NCI-H345 treated with DMSO at 0.1 percent for 48 hours (cell line): Measurements from ENCODE around the gene KCNH5.

Experiments used
- DNase-seq: peaks from one replicate; lab custom pipeline; 2025; ENCODE audit not compliant: unreplicated experiment; lab: John Stamatoyannopoulos, UW

Gene KCNH5

GRCh38 chr14:62687818-62688217, 357.4 kb downstream of the KCNH5 start:
- DNase-seq, result no peak

- no peak for DNase-seq
Measured at GRCh38 chr14:62684376-62684775, 360.9 kb downstream of the KCNH5 start.

- DNase-seq, result no peak
Measured at GRCh38 chr14:62682208-62682607, 363.1 kb downstream of the KCNH5 start.

GRCh38 chr14:62674563-62675237, 370.6 kb downstream of the KCNH5 start:
- no peak for DNase-seq

GRCh38 chr14:62673014-62673755, 372.1 kb downstream of the KCNH5 start:
- no peak for DNase-seq

GRCh38 chr14:62670526-62670925, 374.7 kb downstream of the KCNH5 start:
- DNase-seq, result no peak

- no peak for DNase-seq
Measured at GRCh38 chr14:62667421-62667914, 377.8 kb downstream of the KCNH5 start.

GRCh38 chr14:62665286-62665685, 380.0 kb downstream of the KCNH5 start:
- no peak for DNase-seq

GRCh38 chr14:62663456-62663821, 381.8 kb downstream of the KCNH5 start:
- DNase-seq, result no peak

- no peak for DNase-seq
Measured at GRCh38 chr14:62662811-62663455, 382.3 kb downstream of the KCNH5 start.

- no peak for DNase-seq
Measured at GRCh38 chr14:62661818-62662217, 383.4 kb downstream of the KCNH5 start.

GRCh38 chr14:62658631-62659030, 386.6 kb downstream of the KCNH5 start:
- no peak for DNase-seq

- no peak for DNase-seq
Measured at GRCh38 chr14:62657376-62657775, 387.9 kb downstream of the KCNH5 start.

- no peak for DNase-seq
Measured at GRCh38 chr14:62655166-62655565, 390.1 kb downstream of the KCNH5 start.

GRCh38 chr14:62654641-62655040, 390.6 kb downstream of the KCNH5 start:
- no peak for DNase-seq
